Lower lobe of right lung (tissue), 2 donors: ENCODE data around the gene RNASE2. TPM values are rescaled to one million over a fixed set of nuclear protein-coding genes. Genes with fewer than 3 reads are reported as not detected.
"Not testable (repeated sequence)": the region's sequence is repeated elsewhere in the genome, so short reads cannot be mapped to it uniquely, and the experiment has no call there.

Experiments used
- ATAC-seq, 2 donors: fragments of 200-7000 bp; cut with Tn5 transposase; one replicate each; pipeline ENCODE4 v1.9.1; 2020 to 2022; ENCODE audit warnings: mild to moderate bottlenecking in 2 of 2, moderate library complexity in 2 of 2
- DNase-seq: peaks from one replicate; pipeline ENCODE4 v3.0.0-alpha.2; 2020
- H3K27ac ChIP-seq: fragments of 200-600 bp; one replicate; pipeline ENCODE4 v1.8.0; 2022
- H3K27me3 ChIP-seq: fragments of 200-600 bp; one replicate; pipeline ENCODE4 v1.8.0; 2022; ENCODE audit warnings: low read depth
- H3K36me3 ChIP-seq: fragments of 200-600 bp; one replicate; pipeline ENCODE4 v1.8.0; 2022; ENCODE audit warnings: mild to moderate bottlenecking
- H3K4me1 ChIP-seq: fragments of 200-600 bp; one replicate; pipeline ENCODE4 v1.8.0; 2022
- H3K4me3 ChIP-seq: fragments of 200-600 bp; one replicate; pipeline ENCODE4 v1.8.0; 2022; ENCODE audit warnings: mild to moderate bottlenecking
- H3K9me3 ChIP-seq: fragments of 200-600 bp; one replicate; pipeline ENCODE4 v1.8.0; 2022
- intact Hi-C: fragments of 100-400 bp; cut with DNase I; formaldehyde crosslinking; loops from one replicate; pipeline ENCODE4 v1.11.0; 2022
- total RNA-seq: library from RNA; stranded (reverse); fragmentation: NEBNext Ultra II Directional; extraction: Animal tissue kit (Norgen Biotek cat#: 25700); gene quantifications from one replicate; pipeline ENCODE4 v1.2.1, GENCODE V29; 2021
- TF ChIP-seq, protein P1 (sequence below): fragments of 200-600 bp; IDR thresholded peaks from one replicate; pipeline ENCODE4 v1.8.0; 2022; ENCODE audit warnings: antibody characterized with exemption, mild to moderate bottlenecking
- donor health status: DM: no; HTN: yes; CAD: no; lungs with severe emphysema.

RNASE2 gene
- total RNA-seq, 1 donor from 2014 or later = 6.0 TPM

DNA sequence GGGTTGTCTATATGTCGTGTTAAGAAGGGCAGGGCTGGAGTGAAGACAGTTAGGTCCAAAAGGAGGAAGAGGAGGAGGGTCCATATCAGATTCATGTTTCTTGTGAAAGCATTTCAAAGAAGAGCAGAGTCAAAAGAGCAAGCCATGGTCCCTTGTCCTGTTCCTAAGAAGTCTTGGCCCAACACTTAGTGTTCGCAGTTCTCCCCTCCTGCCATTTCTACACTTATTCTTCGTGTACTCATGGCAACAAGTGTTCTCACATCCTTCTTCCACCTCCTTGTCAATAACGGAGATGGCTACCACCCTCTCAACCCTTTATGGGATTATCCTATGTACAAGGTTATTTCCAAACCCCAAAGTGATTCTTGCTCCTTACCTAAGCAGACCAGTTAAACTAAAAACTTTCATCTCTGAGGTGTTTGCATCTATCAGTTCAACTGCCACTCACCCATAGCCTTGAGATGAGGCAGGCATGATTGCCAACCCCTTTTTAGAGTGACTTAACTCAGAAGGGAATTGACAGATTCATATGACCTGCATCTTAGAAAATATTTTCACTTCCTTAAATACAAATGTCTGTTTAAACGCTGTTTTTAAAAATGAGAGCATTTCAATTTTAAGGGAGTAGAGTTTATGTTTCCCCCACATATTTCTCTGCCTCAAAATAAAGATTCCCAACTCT, 19.8 kb upstream of the RNASE2 start:
- Histone ChIP-seq H3K4me1 (no peaks in the 10 kb centered on the region), H3K9me3 (no peaks in the 10 kb centered on the region), H3K27ac (no peak overlapping the region), H3K27me3 (peaks cover 5% of the 10 kb centered on the region), H3K36me3 (no peaks in the 10 kb centered on the region), H3K4me3 (no peak overlapping the region)
- no peak for DNase-seq
- ATAC-seq = no peak
- TF ChIP-seq, protein P1, sequence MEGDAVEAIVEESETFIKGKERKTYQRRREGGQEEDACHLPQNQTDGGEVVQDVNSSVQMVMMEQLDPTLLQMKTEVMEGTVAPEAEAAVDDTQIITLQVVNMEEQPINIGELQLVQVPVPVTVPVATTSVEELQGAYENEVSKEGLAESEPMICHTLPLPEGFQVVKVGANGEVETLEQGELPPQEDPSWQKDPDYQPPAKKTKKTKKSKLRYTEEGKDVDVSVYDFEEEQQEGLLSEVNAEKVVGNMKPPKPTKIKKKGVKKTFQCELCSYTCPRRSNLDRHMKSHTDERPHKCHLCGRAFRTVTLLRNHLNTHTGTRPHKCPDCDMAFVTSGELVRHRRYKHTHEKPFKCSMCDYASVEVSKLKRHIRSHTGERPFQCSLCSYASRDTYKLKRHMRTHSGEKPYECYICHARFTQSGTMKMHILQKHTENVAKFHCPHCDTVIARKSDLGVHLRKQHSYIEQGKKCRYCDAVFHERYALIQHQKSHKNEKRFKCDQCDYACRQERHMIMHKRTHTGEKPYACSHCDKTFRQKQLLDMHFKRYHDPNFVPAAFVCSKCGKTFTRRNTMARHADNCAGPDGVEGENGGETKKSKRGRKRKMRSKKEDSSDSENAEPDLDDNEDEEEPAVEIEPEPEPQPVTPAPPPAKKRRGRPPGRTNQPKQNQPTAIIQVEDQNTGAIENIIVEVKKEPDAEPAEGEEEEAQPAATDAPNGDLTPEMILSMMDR = no peak
- intact Hi-C loops = no loop called here

DNA sequence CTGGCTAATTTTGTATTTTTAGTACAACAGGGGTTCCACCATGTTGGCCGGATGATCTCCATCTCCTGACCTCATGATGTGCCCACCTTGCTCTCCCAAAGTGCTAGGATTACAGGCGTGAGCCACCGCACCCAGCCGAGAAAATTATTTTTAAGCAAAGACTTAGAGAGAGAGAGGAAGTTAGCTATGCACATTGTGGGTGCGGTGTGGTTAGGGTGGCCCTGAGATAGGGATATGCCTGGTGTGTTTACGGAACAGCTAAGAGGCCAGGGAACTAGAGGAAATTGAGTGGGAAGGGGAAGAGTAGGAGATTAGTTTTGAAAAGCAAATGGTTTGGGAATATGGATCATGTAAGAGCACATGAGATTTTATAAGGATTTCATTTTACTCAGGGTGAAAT, 10.1 kb upstream of the RNASE2 start:
- intact Hi-C loops, H3K4me3 ChIP-seq, H3K27ac ChIP-seq, H3K4me1 ChIP-seq, H3K27me3 ChIP-seq, H3K36me3 ChIP-seq, H3K9me3 ChIP-seq: not testable (repeated sequence)
- DNase-seq = peak; percentile 52
- peak in 1 of 2 donors; percentile 48 for ATAC-seq

DNA sequence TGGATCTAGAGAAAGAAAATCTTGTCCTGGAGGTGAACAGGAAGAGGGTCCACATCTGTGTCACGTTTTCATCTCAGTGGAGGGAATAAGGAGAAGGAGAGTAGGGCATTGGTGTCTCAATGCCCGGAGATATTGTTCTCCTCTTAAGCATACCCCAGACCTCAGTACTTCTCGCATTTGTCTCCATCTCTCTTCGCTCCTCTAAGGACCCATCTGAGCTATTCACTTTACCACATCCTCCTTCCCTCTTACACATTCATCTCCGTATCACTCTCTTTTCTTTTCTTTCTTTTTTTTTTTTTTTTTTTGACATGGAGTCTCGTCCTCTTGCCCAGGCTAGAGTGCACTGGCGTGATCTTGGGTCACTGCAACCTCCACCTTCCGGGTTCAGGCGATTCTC, 8.6 kb upstream of the RNASE2 start:
- H3K4me3 ChIP-seq, H3K36me3 ChIP-seq, H3K27ac ChIP-seq, ATAC-seq, H3K27me3 ChIP-seq, DNase-seq, intact Hi-C loops, H3K4me1 ChIP-seq, H3K9me3 ChIP-seq: not testable (repeated sequence)

DNA sequence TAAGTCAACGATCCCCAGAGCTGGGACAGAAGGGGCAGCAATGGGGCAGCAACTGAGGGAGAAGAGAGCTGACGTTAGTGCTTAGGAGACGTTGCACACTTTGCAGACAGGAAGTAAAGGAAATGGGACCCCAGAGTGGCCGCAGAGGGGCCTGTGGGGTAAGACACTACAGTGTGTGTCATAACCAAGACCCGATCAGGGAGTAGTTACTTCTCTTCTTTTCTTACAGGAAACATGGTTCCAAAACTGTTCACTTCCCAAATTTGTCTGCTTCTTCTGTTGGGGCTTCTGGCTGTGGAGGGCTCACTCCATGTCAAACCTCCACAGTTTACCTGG, 219 bp downstream of the RNASE2 start:
- H3K4me3 ChIP-seq, DNase-seq, H3K4me1 ChIP-seq, H3K27ac ChIP-seq, H3K9me3 ChIP-seq, H3K27me3 ChIP-seq, H3K36me3 ChIP-seq, intact Hi-C loops: not testable (repeated sequence)
- ATAC-seq = peak; percentile 14 to 75

DNA sequence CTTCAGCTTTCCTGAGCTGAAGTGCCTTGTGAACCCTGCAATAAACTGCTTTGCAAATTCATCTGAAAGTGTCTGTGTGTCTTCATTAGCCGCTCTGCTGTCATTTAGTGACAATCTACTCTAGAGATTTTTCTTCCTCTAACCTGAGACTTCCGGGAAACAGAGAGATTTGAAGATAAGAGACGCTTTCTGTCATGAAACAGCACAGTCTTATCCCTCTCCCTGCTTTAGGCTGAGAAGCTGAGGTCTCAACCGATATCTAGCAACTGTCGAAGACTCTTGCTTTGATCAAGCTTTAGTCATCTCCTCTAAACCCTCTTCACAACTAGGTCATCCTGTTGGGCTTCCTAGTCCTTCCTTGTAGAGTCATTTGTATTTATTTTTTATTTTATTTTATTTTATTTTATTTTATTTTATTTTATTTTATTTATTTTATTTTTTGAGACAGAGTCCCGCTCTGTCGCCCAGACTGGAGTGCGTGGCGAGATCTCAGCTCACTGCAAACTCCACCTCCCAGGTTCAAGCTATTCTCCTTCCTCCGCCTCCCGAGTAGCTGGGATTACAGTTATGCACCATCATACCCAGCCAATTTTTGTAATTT, 1.2 kb downstream of the RNASE2 start:
- TF ChIP-seq, protein P1 = no peak
- no peak for ATAC-seq
- Histone ChIP-seq H3K9me3 (no peaks in the 10 kb centered on the region), H3K27ac (no peak overlapping the region), H3K4me1 (no peaks in the 10 kb centered on the region), H3K27me3 (peaks cover 5% of the 10 kb centered on the region), H3K4me3 (no peak overlapping the region), H3K36me3 (no peaks in the 10 kb centered on the region)
- DNase-seq = no peak
- intact Hi-C loops = no loop called here

DNA sequence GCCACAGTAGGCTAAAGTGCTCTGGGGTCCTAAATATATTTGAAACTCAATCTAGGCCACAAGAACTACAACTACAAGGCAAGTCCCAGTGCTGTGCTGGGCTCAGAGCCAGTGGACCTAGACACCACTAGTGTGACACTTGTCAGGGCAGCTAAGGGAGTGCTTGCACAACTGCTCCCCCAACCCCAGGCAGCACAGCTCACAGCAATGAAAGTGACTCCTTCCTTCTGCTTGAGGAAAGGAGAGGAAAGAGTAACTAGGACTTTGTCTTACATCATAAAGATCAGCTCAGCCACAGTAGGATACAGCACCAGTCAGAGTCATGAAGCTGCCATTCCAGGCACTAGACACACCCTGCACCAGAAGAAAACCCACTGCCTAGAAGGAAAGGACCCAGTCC, 3.7 kb downstream of the RNASE2 start:
- H3K4me3 ChIP-seq, H3K36me3 ChIP-seq, H3K4me1 ChIP-seq, ATAC-seq, intact Hi-C loops, DNase-seq, H3K27me3 ChIP-seq, H3K27ac ChIP-seq, H3K9me3 ChIP-seq: not testable (repeated sequence)

DNA sequence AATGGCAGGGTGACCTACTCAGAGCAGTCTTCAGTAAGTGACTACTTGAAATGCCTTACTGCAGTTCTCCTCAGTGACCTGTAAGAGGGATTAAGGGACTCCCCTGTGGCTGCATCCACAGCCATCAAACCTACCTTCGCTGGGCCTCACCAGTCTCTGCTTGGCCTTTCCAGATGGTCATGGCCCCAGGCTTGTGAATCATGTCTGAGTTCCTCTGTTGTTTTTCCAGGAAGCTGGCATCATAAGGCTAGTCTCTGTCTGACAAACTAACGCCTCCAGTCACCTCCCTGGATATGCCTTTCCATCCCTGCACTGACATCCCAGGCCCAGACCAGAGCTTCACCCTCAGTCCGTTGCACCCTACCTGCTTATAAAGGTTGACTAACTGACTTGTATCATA, 14.0 kb downstream of the RNASE2 start:
- no peaks in the 10 kb centered on the region for H3K9me3 ChIP-seq
- H3K4me3 ChIP-seq = no peak overlapping the region
- H3K27me3 ChIP-seq = no peaks in the 10 kb centered on the region
- ATAC-seq = no peak
- intact Hi-C loops = no loop called here
- H3K4me1 ChIP-seq = peaks cover 12% of the 10 kb centered on the region
- H3K27ac ChIP-seq = no peak overlapping the region
- TF ChIP-seq, protein P1 = no peak
- no peaks in the 10 kb centered on the region for H3K36me3 ChIP-seq
- DNase-seq = no peak
